C4-2B (cell line): ENCODE data around the gene GRIP2.

Source experiments
- H3K27ac ChIP-seq: fragments of 450-650 bp; 2 replicates; pipeline ENCODE4 v1.5.1; 2017
- CTCF ChIP-seq: fragments of 450-650 bp; conservative IDR thresholded peaks from 2 replicates; pipeline ENCODE4 v1.5.1; 2017; ENCODE audit warnings: mild to moderate bottlenecking
- ZFX ChIP-seq: fragments of 450-650 bp; IDR thresholded peaks from 2 replicates; pipeline ENCODE4 v1.6.1; 2017

Gene GRIP2

GRCh38 chr3:14569474-14570000, 29.4 kb upstream of the GRIP2 start:
- H3K27ac ChIP-seq = no peak overlapping the region
- TF ChIP-seq CTCF (no peak), ZFX (no peak)

GRCh38 chr3:14568269-14568668, 28.1 kb upstream of the GRIP2 start:
- H3K27ac ChIP-seq = no peak overlapping the region
- TF ChIP-seq ZFX = no peak
- no peak for TF ChIP-seq CTCF

- TF ChIP-seq CTCF = no peak
- TF ChIP-seq ZFX = no peak
- H3K27ac ChIP-seq = no peak overlapping the region
Measured at GRCh38 chr3:14566812-14567211, 26.7 kb upstream of the GRIP2 start.

- TF ChIP-seq ZFX (no peak), CTCF (no peak)
- H3K27ac ChIP-seq = no peak overlapping the region
Measured at GRCh38 chr3:14565868-14566588, 25.9 kb upstream of the GRIP2 start.

GRCh38 chr3:14564741-14565140, 24.6 kb upstream of the GRIP2 start:
- H3K27ac ChIP-seq = no peak overlapping the region
- TF ChIP-seq CTCF (no peak), ZFX (no peak)

GRCh38 chr3:14563946-14564539, 23.9 kb upstream of the GRIP2 start:
- no peak overlapping the region for H3K27ac ChIP-seq
- TF ChIP-seq CTCF = no peak
- TF ChIP-seq ZFX = no peak

- H3K27ac ChIP-seq = no peak overlapping the region
- TF ChIP-seq ZFX = no peak
- no peak for TF ChIP-seq CTCF
Measured at GRCh38 chr3:14562121-14562890, 22.2 kb upstream of the GRIP2 start.
